Measurements from ENCODE around the gene ZNF766.
A peak's percentile ranks its signal among the peaks of the same experiment; 100 is the strongest.
"Not testable (repeated sequence)": the region's sequence is repeated elsewhere in the genome, so short reads cannot be mapped to it uniquely, and the experiment has no call there.

ZNF766 gene

DNA sequence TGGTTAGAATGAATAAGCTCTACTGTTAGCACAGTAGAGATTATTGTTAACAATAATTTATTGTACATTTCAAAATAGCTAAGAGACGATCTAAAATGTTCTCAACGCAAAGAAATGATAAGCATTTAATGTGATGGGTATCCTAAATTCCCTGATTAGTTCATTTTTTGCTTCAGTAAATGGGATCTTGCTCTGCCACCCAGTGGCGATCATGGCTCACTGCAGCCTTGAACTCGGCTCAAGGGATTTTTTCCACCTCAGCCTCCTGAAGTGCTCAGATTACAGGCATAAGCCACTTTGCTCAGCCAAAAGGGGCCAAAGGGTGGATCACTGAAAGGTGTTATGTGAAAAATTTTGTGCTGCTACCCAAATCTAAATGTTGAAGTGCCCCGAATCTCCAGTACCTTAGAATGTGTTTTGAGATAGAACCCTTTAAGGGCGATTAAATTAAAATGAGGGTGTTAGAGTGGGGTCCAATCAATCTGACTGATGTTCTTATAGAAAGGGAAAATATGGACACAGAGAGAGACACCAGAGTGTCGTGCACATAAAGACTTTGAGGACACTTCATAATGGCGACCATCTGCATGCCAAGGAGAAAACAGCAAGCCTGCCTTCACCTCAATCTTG is 31.5 kb upstream of the ZNF766 start:
- no peaks in the 10 kb centered on the region for H3K27me3 ChIP-seq (replicated peaks in 2 of 5; ENCODE audit: control insufficient read depth in 4 of 5, insufficient read depth in 5 of 5, low read length in 4 of 5)
- H3K27ac ChIP-seq (ENCODE audit: insufficient read depth in 1 of 2, low read depth in 1 of 2, low read length in 2 of 2, poor library complexity in 1 of 2, severe bottlenecking in 2 of 2): no peak overlapping the region
- no peaks in the 10 kb centered on the region for H3K36me3 ChIP-seq (ENCODE audit: control insufficient read depth in 4 of 4, insufficient read depth in 4 of 4, low read length in 3 of 4)
- ChIA-PET POLR2A (no interaction called here), CTCF (interaction anchor here (0.8 to 3.3 kb wide), 6 partner anchors 10 to 99 kb away, joined by 3 to 11 read pairs (median 4); partner anchors contain the start of gene ZNF616)
- H3K4me3 ChIP-seq (ENCODE audit: control insufficient read depth in 1 of 7, extremely low read depth in 1 of 7, insufficient read depth in 4 of 7, low read depth in 2 of 7, low read length in 6 of 7): no peak overlapping the region
- 19% methylated on average over 7 of the region's 8 CpGs for WGBS (ENCODE audit: insufficient coverage)
- H3K4me1 ChIP-seq (ENCODE audit: control extremely low read depth in 1 of 4, control insufficient read depth in 4 of 4, insufficient read depth in 4 of 4, low read length in 3 of 4): no peaks in the 10 kb centered on the region
- no peaks in the 10 kb centered on the region for H3K9me3 ChIP-seq (ENCODE audit: control extremely low read depth in 1 of 5, control insufficient read depth in 4 of 5, insufficient read depth in 2 of 5, low read depth in 1 of 5, low read length in 4 of 5)
- DNase-seq: peak; percentile 47 to 69 (median 65)

DNA sequence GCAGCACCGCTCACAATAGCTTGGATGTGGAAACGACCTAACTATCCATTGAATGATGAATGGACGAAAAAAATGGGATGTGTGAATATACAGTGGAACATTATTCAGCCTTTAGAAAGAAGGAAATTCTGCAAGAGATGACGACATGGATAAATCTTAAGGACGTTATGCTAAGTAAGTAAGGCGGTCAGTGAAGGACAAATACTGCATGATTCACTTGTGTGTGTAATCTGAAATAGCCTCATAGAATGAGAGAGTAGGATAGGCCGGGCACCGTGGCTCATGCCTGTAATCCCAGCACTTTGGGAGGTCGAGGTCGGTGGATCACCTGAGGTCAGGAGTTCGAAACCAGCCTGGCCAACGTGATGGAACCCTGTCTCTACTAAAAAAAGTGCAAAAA is 25.4 kb upstream of the ZNF766 start:
- Histone ChIP-seq H3K4me1 (ENCODE audit: control extremely low read depth in 1 of 4, control insufficient read depth in 4 of 4, insufficient read depth in 4 of 4, low read length in 3 of 4) (no peaks in the 10 kb centered on the region), H3K9me3 (ENCODE audit: control extremely low read depth in 1 of 5, control insufficient read depth in 4 of 5, insufficient read depth in 2 of 5, low read depth in 1 of 5, low read length in 4 of 5) (peaks cover 0 to 2% (median 0%) of the 10 kb centered on the region in 5 experiments), H3K4me3 (ENCODE audit: control insufficient read depth in 1 of 7, extremely low read depth in 1 of 7, insufficient read depth in 4 of 7, low read depth in 2 of 7, low read length in 6 of 7) (no peak overlapping the region), H3K36me3 (ENCODE audit: control insufficient read depth in 4 of 4, insufficient read depth in 4 of 4, low read length in 3 of 4) (no peaks in the 10 kb centered on the region), H3K27ac (ENCODE audit: insufficient read depth in 1 of 2, low read depth in 1 of 2, low read length in 2 of 2, poor library complexity in 1 of 2, severe bottlenecking in 2 of 2) (no peak overlapping the region), H3K27me3 (replicated peaks in 2 of 5; ENCODE audit: control insufficient read depth in 4 of 5, insufficient read depth in 5 of 5, low read length in 4 of 5) (no peaks in the 10 kb centered on the region)
- DNase-seq: no peak
- POLR2A ChIA-PET: interaction anchor here (0.7 kb wide), 1 partner anchor 208 kb away, joined by 5 read pairs; no protein-coding TSS in a partner anchor
- CTCF ChIA-PET: interaction anchor here (1.6 kb wide), 1 partner anchor 808 kb away, joined by 3 read pairs; no protein-coding TSS in a partner anchor
- WGBS (ENCODE audit: insufficient coverage): 93% methylated on average over 12 of the region's 12 CpGs

DNA sequence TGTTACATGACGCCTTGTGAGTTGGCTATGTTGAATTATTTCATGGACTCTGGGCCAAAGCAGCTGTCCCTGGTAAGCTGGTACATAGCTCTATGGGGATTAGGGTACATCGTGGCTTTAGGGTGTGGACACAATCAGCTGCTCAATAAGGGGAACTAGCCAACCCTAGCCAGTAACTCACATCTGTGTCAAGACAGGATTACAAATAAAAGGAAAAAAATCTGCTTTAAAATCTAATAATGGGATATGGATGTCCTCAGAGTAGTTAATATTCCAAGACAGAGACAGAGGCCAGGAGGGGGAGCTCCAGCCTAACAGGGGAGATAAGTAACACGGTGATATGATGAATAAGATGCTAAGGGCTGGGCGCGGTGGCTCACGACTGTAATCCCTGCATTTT is 21.1 kb upstream of the ZNF766 start:
- H3K4me3 ChIP-seq (ENCODE audit: control insufficient read depth in 1 of 7, extremely low read depth in 1 of 7, insufficient read depth in 4 of 7, low read depth in 2 of 7, low read length in 6 of 7): no peak overlapping the region
- POLR2A ChIA-PET: no interaction called here
- no peaks in the 10 kb centered on the region for H3K4me1 ChIP-seq (ENCODE audit: control extremely low read depth in 1 of 4, control insufficient read depth in 4 of 4, insufficient read depth in 4 of 4, low read length in 3 of 4)
- H3K27ac ChIP-seq (ENCODE audit: insufficient read depth in 1 of 2, low read depth in 1 of 2, low read length in 2 of 2, poor library complexity in 1 of 2, severe bottlenecking in 2 of 2): no peak overlapping the region
- H3K27me3 ChIP-seq (replicated peaks in 2 of 5; ENCODE audit: control insufficient read depth in 4 of 5, insufficient read depth in 5 of 5, low read length in 4 of 5): no peaks in the 10 kb centered on the region
- H3K36me3 ChIP-seq (ENCODE audit: control insufficient read depth in 4 of 4, insufficient read depth in 4 of 4, low read length in 3 of 4): no peaks in the 10 kb centered on the region
- peaks cover 0 to 2% (median 0%) of the 10 kb centered on the region in 5 experiments for H3K9me3 ChIP-seq (ENCODE audit: control extremely low read depth in 1 of 5, control insufficient read depth in 4 of 5, insufficient read depth in 2 of 5, low read depth in 1 of 5, low read length in 4 of 5)
- WGBS (ENCODE audit: insufficient coverage): 28% methylated on average over 6 of the region's 6 CpGs
- peak; percentile 76 to 85 (median 80) for DNase-seq
- CTCF ChIA-PET: interaction anchor here (0.9 to 2.9 kb wide), 4 partner anchors 11 to 501 kb away, joined by 3 to 10 read pairs (median 4); no protein-coding TSS in a partner anchor

DNA sequence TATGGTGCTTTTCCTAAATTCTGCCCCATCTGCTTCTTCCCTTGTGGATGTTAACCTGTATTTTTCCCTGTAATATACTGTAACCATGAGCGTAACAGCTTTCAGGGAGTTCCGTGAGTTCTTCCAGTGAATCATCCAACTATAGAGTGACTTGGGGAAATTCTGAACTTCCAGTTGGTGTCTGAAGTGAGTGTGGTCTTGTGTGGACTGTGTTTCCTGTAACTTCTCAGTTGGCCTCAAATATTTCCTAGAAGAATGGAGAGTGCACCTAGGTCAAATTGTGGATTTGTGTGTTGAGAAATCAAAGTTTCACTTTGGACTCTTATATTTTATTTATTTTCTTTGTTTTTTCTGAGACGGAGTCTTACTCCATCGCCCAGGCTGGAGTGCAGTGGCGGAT is 11.0 kb upstream of the ZNF766 start:
- POLR2A ChIA-PET: no interaction called here
- 100% methylated on average over 2 of the region's 5 CpGs for WGBS (ENCODE audit: insufficient coverage)

DNA sequence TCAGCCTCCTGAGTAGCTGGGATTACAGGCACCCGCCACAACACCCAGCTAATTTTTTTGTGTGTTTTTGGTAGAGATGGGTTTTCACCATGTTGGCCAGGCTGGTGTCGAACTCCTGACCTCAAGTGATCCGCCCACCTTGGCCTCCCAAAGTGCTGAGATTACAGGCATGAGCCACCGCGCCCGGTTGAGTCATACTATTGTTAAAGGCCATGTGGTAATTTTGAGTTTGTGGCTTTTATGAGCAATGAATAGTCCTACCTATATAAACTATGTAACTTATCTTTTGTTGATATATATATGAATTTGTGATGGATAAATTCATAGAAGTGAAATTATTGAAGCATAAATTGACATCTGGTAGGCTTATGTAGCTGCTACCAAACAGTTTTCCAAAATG is 3.8 kb upstream of the ZNF766 start:
- H3K36me3 ChIP-seq (ENCODE audit: control insufficient read depth in 4 of 4, insufficient read depth in 4 of 4, low read length in 3 of 4); H3K27me3 ChIP-seq (replicated peaks in 2 of 5; ENCODE audit: control insufficient read depth in 4 of 5, insufficient read depth in 5 of 5, low read length in 4 of 5); H3K27ac ChIP-seq (ENCODE audit: insufficient read depth in 1 of 2, low read depth in 1 of 2, low read length in 2 of 2, poor library complexity in 1 of 2, severe bottlenecking in 2 of 2); CTCF ChIA-PET; POLR2A ChIA-PET; H3K9me3 ChIP-seq (ENCODE audit: control extremely low read depth in 1 of 5, control insufficient read depth in 4 of 5, insufficient read depth in 2 of 5, low read depth in 1 of 5, low read length in 4 of 5); H3K4me3 ChIP-seq (ENCODE audit: control insufficient read depth in 1 of 7, extremely low read depth in 1 of 7, insufficient read depth in 4 of 7, low read depth in 2 of 7, low read length in 6 of 7); DNase-seq; H3K4me1 ChIP-seq (ENCODE audit: control extremely low read depth in 1 of 4, control insufficient read depth in 4 of 4, insufficient read depth in 4 of 4, low read length in 3 of 4): not testable (repeated sequence)
- WGBS (ENCODE audit: insufficient coverage): 100% methylated on average over 1 of the region's 6 CpGs

More for the DNA sequence above, 11.0 kb upstream of the ZNF766 start:
- no peaks in the 10 kb centered on the region for H3K36me3 ChIP-seq (ENCODE audit: control insufficient read depth in 4 of 4, insufficient read depth in 4 of 4, low read length in 3 of 4)
- H3K9me3 ChIP-seq (ENCODE audit: control extremely low read depth in 1 of 5, control insufficient read depth in 4 of 5, insufficient read depth in 2 of 5, low read depth in 1 of 5, low read length in 4 of 5): peaks cover 0 to 13% (median 0%) of the 10 kb centered on the region in 5 experiments
- H3K27ac ChIP-seq (ENCODE audit: insufficient read depth in 1 of 2, low read depth in 1 of 2, low read length in 2 of 2, poor library complexity in 1 of 2, severe bottlenecking in 2 of 2): no peak overlapping the region
- H3K27me3 ChIP-seq (replicated peaks in 2 of 5; ENCODE audit: control insufficient read depth in 4 of 5, insufficient read depth in 5 of 5, low read length in 4 of 5): no peaks in the 10 kb centered on the region
- CTCF ChIA-PET: no interaction called here
- DNase-seq: no peak
- no peak overlapping the region for H3K4me3 ChIP-seq (ENCODE audit: control insufficient read depth in 1 of 7, extremely low read depth in 1 of 7, insufficient read depth in 4 of 7, low read depth in 2 of 7, low read length in 6 of 7)
- no peaks in the 10 kb centered on the region for H3K4me1 ChIP-seq (ENCODE audit: control extremely low read depth in 1 of 4, control insufficient read depth in 4 of 4, insufficient read depth in 4 of 4, low read length in 3 of 4)

DNA sequence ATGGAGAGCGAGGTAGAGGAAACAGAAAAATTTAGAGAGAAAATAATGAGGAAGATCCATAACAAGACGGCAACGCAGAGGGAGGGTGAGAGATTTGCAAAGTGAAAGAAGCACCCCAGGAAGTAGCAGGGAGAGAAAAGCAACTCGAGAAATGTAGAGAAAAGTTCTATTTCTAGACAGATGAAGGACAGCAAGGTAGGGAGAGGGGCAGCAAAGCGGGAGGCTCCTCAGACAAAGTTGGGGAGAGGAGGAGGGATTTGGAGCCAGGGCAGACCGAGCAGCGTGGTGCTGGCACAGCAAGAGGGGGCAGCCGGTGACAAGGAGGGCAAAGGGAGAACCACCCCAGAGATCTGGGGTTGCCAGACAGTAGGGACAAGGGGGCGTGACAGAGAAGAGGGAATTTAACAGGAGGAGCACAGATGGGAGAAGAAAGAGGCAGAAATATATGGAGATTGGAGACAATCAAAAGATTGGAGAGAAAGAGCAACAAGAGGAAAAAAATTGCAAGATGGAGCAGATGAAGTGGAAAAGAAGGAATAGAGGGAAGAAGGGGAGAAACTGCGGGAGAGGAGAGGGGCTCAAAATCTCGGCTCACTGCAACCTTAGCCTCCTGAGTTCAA is 989 bp downstream of the ZNF766 start:
- ChIA-PET CTCF (no interaction called here), POLR2A (no interaction called here)
- peaks cover 2 to 17% (median 12%) of the 10 kb centered on the region in 4 experiments for H3K4me1 ChIP-seq (ENCODE audit: control extremely low read depth in 1 of 4, control insufficient read depth in 4 of 4, insufficient read depth in 4 of 4, low read length in 3 of 4)
- peak overlapping the region; percentile 96 to 98 for H3K27ac ChIP-seq (ENCODE audit: insufficient read depth in 1 of 2, low read depth in 1 of 2, low read length in 2 of 2, poor library complexity in 1 of 2, severe bottlenecking in 2 of 2)
- peaks cover 0 to 34% (median 24%) of the 10 kb centered on the region in 5 experiments for H3K9me3 ChIP-seq (ENCODE audit: control extremely low read depth in 1 of 5, control insufficient read depth in 4 of 5, insufficient read depth in 2 of 5, low read depth in 1 of 5, low read length in 4 of 5)
- H3K27me3 ChIP-seq (replicated peaks in 2 of 5; ENCODE audit: control insufficient read depth in 4 of 5, insufficient read depth in 5 of 5, low read length in 4 of 5): no peaks in the 10 kb centered on the region
- H3K4me3 ChIP-seq (ENCODE audit: control insufficient read depth in 1 of 7, extremely low read depth in 1 of 7, insufficient read depth in 4 of 7, low read depth in 2 of 7, low read length in 6 of 7): peak overlapping the region; percentile 85 to 99 (median 95)
- peaks cover 14 to 35% (median 28%) of the 10 kb centered on the region in 4 experiments for H3K36me3 ChIP-seq (ENCODE audit: control insufficient read depth in 4 of 4, insufficient read depth in 4 of 4, low read length in 3 of 4)
- peak; percentile 29 to 52 (median 37) for DNase-seq
- 15% methylated on average over 11 of the region's 11 CpGs for WGBS (ENCODE audit: insufficient coverage)

DNA sequence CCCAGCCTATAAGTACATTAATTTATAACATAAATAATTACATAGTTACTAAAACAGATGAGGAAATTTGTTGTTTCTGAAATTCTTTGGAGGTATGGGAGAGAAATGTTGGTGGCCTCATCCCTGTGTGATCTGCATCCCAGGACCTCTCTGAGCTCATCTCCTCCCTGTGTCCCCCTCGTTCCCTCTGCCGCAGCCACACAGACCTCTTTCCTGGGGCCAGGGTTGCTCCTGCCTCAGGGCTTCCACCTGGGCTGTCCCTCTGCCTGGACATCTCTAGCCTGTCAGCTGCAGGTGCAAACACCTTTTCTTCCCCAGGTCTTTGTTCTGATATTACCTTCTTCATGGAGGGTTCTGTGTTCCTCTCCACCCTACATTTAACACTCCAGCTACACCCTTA is 3.9 kb downstream of the ZNF766 start:
- H3K27ac ChIP-seq (ENCODE audit: insufficient read depth in 1 of 2, low read depth in 1 of 2, low read length in 2 of 2, poor library complexity in 1 of 2, severe bottlenecking in 2 of 2): no peak overlapping the region
- H3K4me1 ChIP-seq (ENCODE audit: control extremely low read depth in 1 of 4, control insufficient read depth in 4 of 4, insufficient read depth in 4 of 4, low read length in 3 of 4): peaks cover 2 to 17% (median 12%) of the 10 kb centered on the region in 4 experiments
- peaks cover 21 to 56% (median 43%) of the 10 kb centered on the region in 4 experiments for H3K36me3 ChIP-seq (ENCODE audit: control insufficient read depth in 4 of 4, insufficient read depth in 4 of 4, low read length in 3 of 4)
- H3K27me3 ChIP-seq (replicated peaks in 2 of 5; ENCODE audit: control insufficient read depth in 4 of 5, insufficient read depth in 5 of 5, low read length in 4 of 5): no peaks in the 10 kb centered on the region
- ChIA-PET POLR2A (no interaction called here), CTCF (no interaction called here)
- H3K9me3 ChIP-seq (ENCODE audit: control extremely low read depth in 1 of 5, control insufficient read depth in 4 of 5, insufficient read depth in 2 of 5, low read depth in 1 of 5, low read length in 4 of 5): peaks cover 6 to 51% (median 41%) of the 10 kb centered on the region in 5 experiments
- DNase-seq: no peak
- no peak overlapping the region for H3K4me3 ChIP-seq (ENCODE audit: control insufficient read depth in 1 of 7, extremely low read depth in 1 of 7, insufficient read depth in 4 of 7, low read depth in 2 of 7, low read length in 6 of 7)
- WGBS (ENCODE audit: insufficient coverage): 95% methylated on average over 2 of the region's 2 CpGs

Data from common myeloid progenitor, CD34-positive (primary cell).